Measurements from ENCODE around the gene HPCAL1. TPM values are rescaled to one million over a fixed set of nuclear protein-coding genes. Genes with fewer than 3 reads are reported as not detected.

The HPCAL1 gene
- total RNA-seq, 1 donor from 2014 or later: 160 TPM

DNA sequence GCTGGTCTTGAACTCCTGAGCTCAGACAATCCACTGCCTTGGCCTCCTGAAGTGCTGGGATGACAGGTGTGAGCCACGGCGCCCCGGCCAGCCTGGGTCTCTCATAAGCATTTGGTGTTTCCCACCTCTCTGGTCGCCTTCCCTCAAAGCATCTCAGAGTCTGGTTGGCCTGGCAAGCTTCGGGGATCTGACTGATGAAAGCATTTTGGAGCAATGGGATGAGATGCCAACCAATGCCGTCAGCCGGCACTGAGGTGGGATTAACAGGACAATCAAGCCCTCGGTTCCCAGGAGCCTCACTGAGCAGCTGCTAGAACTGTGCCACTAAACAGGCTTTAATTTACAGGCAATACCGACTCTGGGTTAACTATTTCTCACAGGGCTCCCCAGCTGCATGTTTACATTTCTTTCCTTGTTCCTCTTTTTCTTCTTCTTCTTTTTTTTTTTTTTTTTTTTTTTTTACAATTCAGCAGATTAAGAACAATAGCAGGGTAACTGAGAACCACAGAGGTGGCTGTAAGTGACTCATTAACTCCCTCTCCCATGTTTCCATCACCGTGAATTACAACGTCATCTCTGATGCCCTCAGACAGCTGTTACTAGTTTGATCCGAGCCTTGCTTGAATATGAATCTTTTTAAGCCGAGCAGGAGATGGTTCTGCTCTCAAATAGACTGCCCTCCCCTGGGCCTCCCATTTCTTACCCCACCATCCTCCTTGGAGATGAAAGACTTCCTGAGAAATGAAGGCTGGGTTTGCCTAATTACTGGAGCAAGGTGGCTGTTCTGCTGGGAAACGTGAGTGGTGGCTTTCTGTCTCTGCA, 107.5 kb downstream of the HPCAL1 start:
- Histone ChIP-seq H3K27ac (no peak overlapping the region), H3K27me3 (no peaks in the 10 kb centered on the region), H3K4me1 (peaks cover 44% of the 10 kb centered on the region), H3K36me3 (peaks cover 9% of the 10 kb centered on the region), H3K9me3 (no peaks in the 10 kb centered on the region), H3K4me3 (no peak overlapping the region)
- intact Hi-C loops (cut with DNase I): no loop called here
- DNase-seq (no peak), ATAC-seq (no peak)
- TF ChIP-seq, protein P1, sequence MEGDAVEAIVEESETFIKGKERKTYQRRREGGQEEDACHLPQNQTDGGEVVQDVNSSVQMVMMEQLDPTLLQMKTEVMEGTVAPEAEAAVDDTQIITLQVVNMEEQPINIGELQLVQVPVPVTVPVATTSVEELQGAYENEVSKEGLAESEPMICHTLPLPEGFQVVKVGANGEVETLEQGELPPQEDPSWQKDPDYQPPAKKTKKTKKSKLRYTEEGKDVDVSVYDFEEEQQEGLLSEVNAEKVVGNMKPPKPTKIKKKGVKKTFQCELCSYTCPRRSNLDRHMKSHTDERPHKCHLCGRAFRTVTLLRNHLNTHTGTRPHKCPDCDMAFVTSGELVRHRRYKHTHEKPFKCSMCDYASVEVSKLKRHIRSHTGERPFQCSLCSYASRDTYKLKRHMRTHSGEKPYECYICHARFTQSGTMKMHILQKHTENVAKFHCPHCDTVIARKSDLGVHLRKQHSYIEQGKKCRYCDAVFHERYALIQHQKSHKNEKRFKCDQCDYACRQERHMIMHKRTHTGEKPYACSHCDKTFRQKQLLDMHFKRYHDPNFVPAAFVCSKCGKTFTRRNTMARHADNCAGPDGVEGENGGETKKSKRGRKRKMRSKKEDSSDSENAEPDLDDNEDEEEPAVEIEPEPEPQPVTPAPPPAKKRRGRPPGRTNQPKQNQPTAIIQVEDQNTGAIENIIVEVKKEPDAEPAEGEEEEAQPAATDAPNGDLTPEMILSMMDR (IDR thresholded peaks at IDR 0.05): no peak

DNA sequence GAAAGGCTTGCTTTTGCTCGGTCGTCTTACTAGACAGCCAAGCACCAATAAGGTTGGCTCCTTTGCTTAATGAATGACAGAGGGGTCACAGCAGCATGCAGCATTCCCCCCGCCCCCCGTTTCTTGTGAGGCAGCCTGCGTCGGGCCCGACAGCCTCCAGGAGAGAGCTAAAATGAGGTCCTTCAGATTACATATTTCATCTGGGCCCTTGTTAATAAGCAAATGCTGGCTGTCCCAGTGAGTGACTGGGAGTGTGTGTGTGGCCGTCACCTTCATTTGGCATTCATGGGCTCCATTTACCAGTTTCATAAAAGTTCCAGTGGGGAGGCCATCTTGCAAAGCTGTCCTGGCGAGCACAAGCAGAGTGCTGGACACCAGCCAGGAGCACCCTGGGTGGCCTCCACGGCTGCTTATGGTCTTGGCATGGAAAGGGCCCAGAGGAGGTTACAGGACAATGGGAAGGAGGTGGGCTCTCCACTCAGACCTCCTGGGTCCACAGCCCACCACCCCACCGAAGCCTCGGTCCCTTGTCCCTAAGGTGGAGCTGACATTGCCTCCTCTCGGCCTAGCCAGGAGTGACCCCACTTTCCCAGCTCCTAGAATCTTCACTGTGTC, 108.2 kb downstream of the HPCAL1 start:
- TF ChIP-seq, protein P1 (IDR thresholded peaks at IDR 0.05): no peak

DNA sequence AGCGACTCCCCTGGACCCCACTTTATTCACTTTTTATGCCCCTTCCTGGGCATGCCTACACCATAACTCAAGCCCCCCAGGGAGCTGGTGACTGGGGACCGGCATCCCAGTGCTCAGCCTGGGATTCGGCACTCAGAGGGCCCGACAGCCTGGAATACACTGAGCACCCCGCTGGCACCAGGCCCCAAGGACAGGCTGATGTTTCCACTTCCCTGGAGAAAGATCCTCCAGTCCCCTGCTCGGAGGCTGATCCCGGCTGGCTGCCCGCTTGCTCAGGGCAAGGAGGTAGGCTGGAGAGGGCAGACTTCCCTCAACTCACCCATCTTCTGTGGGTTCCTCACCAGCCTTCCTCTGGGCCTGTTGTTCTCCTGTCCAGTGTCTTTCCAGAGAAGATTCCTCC, 108.9 kb downstream of the HPCAL1 start:
- Histone ChIP-seq H3K27me3 (no peaks in the 10 kb centered on the region), H3K9me3 (no peaks in the 10 kb centered on the region), H3K4me1 (peaks cover 31% of the 10 kb centered on the region), H3K36me3 (peaks cover 9% of the 10 kb centered on the region), H3K27ac (no peak overlapping the region), H3K4me3 (no peak overlapping the region)
- TF ChIP-seq, protein P1 (IDR thresholded peaks at IDR 0.05): no peak
- ATAC-seq (no peak), DNase-seq (no peak)
- intact Hi-C loops (cut with DNase I): no loop called here

More for the DNA sequence above, 108.2 kb downstream of the HPCAL1 start:
- Histone ChIP-seq H3K4me1 (peaks cover 37% of the 10 kb centered on the region), H3K4me3 (no peak overlapping the region), H3K27ac (no peak overlapping the region), H3K9me3 (no peaks in the 10 kb centered on the region), H3K27me3 (no peaks in the 10 kb centered on the region), H3K36me3 (peaks cover 9% of the 10 kb centered on the region)
- intact Hi-C loops (cut with DNase I): no loop called here
- DNase-seq (no peak), ATAC-seq (no peak)

DNA sequence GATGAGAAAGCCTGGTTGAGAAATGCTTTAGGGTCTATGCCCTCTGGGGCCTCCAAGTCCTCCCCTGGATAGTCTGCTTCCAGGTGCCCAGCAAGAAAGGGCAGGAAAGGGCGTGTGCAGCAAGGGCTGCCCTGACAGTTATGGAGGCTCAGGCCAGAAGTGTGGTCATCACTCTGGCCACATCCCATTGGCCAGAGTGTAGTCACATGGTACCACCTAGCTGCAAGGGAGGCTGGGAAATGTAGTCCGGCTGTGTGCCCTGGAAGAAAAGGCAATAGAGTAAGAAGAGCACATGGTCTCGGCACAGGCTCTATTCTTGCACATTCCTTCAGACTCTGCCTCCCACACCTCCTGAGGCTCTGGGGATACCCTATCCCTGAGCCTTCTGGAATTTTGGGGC, 109.7 kb downstream of the HPCAL1 start:
- peaks cover 23% of the 10 kb centered on the region for H3K4me1 ChIP-seq
- no peaks in the 10 kb centered on the region for H3K27me3 ChIP-seq
- no peak overlapping the region for H3K4me3 ChIP-seq
- peak; percentile 5 for ATAC-seq
- DNase-seq: no peak
- H3K27ac ChIP-seq: no peak overlapping the region
- TF ChIP-seq, protein P1 (IDR thresholded peaks at IDR 0.05): no peak
- no peaks in the 10 kb centered on the region for H3K9me3 ChIP-seq
- H3K36me3 ChIP-seq: peaks cover 9% of the 10 kb centered on the region
- intact Hi-C loops (cut with DNase I): no loop called here

DNA sequence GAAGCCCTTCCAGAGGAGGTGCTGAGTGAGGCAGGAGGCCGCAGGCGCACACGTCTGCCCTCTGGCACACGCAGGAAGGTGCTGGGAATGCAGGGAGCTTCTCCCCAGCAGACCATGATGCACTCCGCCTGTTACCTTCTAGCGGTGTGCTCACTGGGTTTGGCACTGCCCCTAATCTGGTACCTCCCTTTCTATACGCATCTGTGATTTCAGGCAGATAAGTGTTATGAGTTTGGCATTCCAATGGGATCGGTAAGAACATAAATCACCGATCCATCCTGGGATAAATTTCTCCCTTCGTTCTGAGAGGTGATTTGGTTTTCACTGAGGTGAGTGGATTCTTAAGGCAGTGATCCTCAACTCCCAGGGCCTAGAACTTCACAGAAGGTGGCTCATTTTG, 110.8 kb downstream of the HPCAL1 start:
- Histone ChIP-seq H3K4me1 (peaks cover 11% of the 10 kb centered on the region), H3K4me3 (no peak overlapping the region), H3K27ac (no peak overlapping the region), H3K9me3 (no peaks in the 10 kb centered on the region), H3K27me3 (no peaks in the 10 kb centered on the region), H3K36me3 (peaks cover 9% of the 10 kb centered on the region)
- intact Hi-C loops (cut with DNase I): no loop called here
- DNase-seq: no peak
- ATAC-seq: no peak
- TF ChIP-seq, protein P1 (IDR thresholded peaks at IDR 0.05): no peak
